Hepatic stellate cell (primary cell): Measurements from ENCODE around the gene HDC.

Source experiments
- DNase-seq: peaks from one replicate; pipeline ENCODE4 v3.0.0; 2011; ENCODE audit warnings: low spot score

HDC gene

GRCh38 chr15:50256188-50257041 lies 9.1 kb downstream of the HDC start:
- no peak for DNase-seq

DNA sequence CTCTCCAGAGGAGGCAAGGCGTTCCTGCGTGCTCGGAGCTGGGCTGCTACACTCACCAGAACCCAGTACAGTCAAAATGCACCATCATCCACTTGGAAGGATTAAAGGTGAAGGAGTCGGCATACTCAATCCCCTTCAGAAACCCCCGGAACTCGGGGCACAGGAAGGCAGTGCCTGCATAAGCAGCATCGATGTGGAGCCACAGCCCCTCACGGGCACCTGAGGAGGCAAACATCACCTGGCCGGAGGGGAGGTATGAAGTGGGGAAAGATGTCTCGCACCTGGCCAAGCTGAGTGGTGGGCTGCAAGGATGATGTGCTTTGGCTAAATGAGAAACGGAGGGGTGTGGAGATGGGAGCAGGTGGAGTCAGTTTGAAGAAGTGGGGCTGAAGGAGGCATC lies 13.0 kb downstream of the HDC start:
- DNase-seq = no peak

DNA sequence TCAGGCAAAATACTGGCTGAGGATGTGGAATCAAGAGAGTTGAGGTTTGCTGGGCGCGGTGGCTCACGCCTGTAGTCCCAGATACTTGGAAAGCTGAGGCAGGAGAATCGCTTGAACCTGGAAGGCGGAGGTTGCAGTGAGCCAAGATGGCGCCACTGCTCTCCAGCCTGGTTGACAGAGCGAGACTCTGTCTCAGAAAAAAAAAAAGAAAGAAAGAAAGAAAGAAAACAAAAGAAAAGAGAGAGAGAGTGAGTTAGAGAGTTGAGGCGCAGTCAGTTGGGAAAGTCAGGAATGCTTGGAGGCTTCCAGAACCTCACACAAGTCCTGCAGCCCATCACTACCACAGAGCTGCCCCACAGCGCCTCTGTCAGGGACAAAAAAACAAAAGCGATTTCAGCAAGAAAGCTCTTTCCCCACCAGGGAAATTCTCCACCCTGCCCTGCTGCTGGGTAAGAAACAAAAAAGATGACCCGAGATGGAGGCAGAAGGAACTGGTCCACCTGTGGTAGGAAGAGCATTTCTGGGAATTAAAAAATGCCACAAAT lies 13.8 kb downstream of the HDC start:
- DNase-seq = no peak

- no peak for DNase-seq
These were observed 14.6 kb downstream of the HDC start for GRCh38 chr15:50250760-50251394.

GRCh38 chr15:50249704-50250103 lies 15.8 kb downstream of the HDC start:
- no peak for DNase-seq

DNA sequence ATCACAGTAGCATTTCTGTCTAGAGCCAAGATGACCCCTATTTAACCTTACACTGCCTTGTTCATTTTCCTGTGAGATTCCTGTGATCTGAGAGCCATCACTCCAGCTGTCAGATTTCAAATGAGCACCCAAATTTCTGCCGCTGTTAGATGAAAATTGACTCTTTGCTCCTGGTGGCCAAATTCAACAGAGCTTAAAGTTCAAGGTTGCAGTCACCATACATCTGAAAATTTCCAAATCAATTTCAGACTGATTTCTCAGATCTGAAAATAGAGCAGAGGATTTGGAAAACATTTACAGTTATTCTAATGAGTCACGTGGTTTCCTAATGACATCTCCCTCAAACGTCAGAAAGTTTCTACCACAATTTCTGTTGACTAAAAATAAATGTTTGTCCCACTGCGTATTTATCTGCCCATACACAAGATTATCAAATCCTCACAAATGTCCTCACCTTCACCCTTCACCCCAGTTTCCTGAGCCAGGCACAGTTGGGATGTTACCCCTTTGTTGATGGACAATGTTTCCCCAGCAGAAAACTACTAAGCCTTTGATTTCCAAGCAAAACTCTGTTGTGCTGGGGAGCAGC lies 16.4 kb downstream of the HDC start:
- no peak for DNase-seq

DNA sequence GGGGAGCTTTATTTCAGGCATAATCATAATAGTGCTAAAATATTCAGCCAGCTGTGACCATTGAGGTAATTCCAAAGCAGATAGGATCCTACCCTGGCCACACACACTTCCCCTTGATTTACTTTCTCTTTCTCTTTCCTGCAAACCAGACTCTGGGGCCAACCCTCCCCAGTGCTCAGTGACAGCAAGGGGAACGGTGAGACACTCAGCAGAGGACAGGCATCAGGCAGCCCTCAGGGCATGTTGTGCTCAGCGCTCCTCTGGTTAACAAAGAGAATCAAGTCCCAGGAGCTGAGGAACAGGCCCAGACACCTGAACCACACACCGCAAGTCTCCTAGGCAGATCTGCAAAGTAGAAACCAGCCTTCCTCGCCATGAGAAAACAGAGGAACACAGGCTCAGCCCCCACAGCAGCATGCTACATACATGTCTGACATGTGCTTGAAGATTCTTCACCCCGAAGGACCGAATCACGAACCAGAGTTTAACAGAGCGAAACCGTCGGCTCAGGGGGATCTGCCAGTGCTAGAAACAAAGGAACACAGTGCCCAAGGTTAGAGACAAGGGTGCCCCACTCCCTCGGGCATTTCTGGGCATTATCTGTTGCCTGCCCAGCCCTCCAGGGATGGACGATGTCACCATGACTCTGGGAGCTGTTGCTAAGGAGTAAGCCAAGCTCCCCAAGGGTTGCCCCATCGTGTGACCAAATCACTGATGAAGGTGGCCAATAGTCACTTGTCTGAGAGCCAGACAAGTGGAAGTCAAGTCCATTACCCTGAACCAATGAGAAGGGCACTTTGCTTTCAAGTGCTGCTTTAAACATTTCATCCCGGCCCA lies 17.5 kb downstream of the HDC start:
- no peak for DNase-seq

GRCh38 chr15:50246631-50247030 lies 18.9 kb downstream of the HDC start:
- no peak for DNase-seq

DNA sequence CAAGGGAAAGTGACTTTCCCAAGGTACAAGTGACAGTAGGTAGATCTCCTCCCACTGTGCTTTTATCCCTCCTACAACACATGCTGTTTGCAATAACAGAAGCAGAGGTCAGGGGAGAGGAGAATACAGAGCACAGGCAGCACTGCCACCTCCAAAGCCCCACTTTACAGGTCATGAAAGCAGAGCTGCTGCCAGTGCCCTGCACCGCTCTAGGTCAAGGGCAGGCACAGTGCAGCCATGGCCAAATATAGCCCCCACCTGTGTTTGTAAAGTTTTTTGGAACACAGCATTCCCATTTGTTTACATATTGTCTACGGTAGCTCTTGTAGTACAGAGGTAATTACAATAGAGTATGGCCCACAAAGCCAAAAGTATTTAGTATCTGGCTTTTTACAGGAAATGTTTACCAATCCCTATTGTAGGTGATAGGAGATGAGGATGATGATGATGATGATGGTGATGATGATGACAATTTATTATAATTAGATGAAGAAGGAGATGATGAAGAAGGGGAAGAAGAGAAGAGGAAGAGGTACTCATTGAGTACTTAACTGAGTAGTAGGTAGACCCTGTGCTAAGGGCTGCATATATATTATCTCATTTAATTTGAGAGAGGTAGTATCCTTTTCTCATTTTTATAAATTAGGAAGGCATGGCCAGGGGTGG lies 20.4 kb downstream of the HDC start:
- DNase-seq = no peak

- no peak for DNase-seq
These were observed 21.4 kb downstream of the HDC start for GRCh38 chr15:50244153-50244552.

DNA sequence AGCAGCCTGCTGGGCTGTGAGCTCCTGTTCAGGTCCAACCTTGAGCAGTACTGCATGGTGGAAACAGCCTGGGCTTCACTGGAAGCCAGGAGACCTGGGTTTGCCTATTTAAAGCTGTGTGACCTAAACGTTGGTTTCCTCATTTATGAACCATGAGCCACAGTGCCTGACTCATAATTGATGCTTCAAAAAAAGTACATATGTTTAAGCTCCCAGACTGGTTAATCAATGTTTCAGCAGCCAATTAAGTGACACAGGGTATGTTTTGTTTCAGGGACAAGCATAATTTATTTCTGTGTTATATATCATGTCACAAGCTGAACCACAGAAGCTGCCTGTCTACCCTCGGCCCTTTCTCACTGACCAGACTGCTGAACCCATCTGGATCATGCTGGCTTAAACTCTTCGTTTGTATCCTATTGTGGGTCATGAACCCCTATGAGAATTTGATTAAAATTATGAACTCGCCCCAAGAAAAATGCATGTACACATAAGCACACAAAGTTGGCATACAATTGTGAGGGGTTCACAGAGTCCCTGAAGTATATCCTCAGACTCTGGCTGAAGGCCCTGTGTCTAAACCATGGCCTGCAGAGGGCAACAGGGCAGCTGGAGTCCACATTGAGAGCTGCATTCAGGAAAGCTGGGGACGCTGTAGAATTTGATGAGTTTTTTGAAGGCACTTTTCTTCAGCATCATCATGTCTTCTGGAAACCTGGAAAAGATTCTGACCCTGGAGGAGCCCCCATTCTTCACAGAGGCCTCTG lies 23.7 kb downstream of the HDC start:
- no peak for DNase-seq

DNA sequence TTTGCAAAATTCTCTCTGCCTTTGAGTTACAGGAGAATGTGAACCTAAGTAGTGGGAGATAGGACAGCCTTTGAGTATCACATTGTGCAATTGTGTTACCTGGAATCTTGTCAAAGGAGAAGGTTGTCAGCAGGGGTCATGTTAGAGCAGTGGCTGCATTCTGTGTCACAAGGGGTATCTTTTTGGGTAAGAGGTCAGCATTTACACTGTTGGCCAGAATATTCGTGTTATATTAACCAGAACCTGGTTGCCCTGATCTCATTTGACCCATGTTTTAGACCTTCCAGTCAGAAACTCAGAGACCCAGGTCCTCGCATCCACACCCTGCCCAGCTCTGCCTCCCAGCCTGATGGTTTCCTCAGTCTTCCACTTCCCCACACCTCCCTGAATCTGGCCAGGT lies 27.3 kb downstream of the HDC start:
- DNase-seq = no peak

GRCh38 chr15:50236433-50236832 lies 29.1 kb downstream of the HDC start:
- no peak for DNase-seq

DNA sequence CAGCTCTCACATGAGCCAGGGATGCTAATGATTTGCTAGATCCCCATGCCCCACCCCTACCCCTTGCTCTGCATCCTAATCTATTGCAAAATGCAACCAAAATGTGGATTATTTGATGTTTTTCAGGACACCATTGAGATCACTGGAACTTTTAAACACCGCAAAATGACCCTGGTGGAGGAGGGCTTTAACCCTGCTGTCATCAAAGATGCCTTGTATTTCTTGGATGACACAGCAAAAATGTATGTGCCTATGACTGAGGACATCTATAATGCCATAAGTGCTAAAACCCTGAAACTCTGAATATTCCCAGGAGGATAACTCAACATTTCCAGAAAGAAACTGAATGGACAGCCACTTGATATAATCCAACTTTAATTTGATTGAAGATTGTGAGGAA lies 29.7 kb downstream of the HDC start:
- DNase-seq = peak; percentile 35

- DNase-seq = no peak
These were observed 30.8 kb downstream of the HDC start for GRCh38 chr15:50234764-50235163.

GRCh38 chr15:50233192-50233736 lies 32.3 kb downstream of the HDC start:
- no peak for DNase-seq

DNA sequence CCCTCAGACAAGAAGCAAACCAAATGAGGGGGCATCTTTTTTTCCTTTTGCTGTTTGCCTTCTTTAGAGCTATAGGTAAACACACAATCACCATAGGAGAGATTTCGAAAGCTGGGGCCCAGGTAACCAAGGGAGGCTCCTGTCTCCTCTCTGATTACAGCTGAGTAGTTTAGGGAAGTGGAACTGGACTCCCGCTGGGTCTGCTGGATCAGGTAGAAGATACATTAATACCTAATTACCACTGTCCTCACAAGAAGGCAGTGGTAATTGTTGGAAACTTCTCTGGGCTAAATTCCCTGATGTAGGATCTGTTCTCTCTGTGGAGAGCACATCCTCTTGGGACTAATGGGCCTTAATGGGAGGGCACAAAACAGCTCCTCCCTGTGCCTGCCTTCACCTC lies 32.7 kb downstream of the HDC start:
- no peak for DNase-seq

DNA sequence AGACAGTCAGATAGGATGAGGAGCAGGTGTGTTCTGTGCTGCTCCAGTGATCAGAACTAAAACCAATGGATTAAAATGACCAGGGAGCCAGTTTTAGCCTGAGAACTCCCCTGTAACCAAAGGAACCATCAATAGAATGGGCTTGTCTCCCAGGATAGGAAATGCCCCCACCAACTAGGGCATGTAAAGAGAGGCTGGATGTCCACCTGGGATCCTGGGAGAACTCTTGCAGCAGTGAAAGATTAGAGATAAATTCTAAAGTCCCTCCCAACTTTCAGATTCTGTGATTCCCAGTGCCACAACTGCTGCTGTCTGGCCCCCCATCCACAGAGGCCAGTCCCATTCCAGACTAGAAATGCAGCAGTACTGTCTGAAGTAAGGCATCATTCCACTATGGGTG lies 33.8 kb downstream of the HDC start:
- no peak for DNase-seq

DNA sequence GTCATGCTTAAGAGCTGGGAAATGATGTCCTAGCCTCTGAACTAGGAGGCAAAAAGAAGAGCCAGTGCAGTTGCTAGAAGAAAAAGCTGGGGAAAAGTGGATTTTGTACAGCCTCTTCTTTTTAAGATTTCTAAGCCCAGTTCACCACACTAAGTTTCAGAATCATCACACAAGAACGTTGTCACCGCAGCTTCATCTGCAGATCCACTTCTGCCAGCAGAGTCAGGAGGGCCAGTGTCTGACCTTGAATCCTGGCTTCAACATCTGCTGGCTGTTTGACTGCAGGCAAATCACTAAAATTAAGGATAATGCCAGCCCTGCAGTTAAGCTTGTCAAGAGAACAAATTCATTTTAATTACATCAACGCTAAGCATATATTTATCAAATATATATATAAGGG lies 36.2 kb downstream of the HDC start:
- no peak for DNase-seq

DNA sequence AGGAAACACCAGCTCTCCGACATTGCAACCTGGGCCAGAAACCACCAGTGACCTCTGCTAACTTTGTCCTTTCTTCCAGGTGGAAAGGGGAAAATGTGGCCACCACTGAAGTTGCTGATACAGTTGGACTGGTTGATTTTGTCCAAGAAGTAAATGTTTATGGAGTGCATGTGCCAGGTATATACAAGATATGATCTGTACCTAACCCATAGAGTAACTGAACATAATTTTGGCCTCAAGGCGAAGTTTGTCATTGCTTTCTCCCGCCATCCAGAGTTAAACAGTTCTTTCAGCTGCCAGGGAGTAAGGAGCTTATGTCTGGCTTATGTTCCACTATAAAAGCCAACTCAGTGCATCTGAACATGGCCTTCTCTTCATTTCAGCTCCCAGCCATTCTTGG lies 36.7 kb downstream of the HDC start:
- no peak for DNase-seq

- DNase-seq = peak; percentile 72
These were observed 38.5 kb downstream of the HDC start for GRCh38 chr15:50227076-50227475.
